RWPE1 (cell line): Measurements from ENCODE around the gene SNORC.
A peak's percentile ranks its signal among the peaks of the same experiment; 100 is the strongest.

ENCODE experiments used
- CTCF ChIA-PET: fragments of 350-600 bp; sonication (Branson Sonifier 250); formaldehyde crosslinking; extraction: SDS; loops from one replicate; lab custom pipeline; 2021; lab: Yijun Ruan, JAX
- POLR2A ChIA-PET: fragments of 400-600 bp; formaldehyde crosslinking; extraction: SDS; loops from one replicate; lab custom pipeline; 2020; ENCODE audit warnings: antibody characterized with exemption; ENCODE audit not compliant: low non-redundant PET; lab: Yijun Ruan, JAX
- DNase-seq: peaks from one replicate; pipeline ENCODE4 v3.0.0; 2012; ENCODE audit warnings: low spot score
- H3K27ac ChIP-seq: fragments of 450-650 bp; 2 replicates; pipeline ENCODE4 v1.5.1; 2017
- TF ChIP-seq, protein P1 (sequence below): fragments of 450-650 bp; conservative IDR thresholded peaks from 2 replicates; pipeline ENCODE4 v1.5.1; 2017; ENCODE audit warnings: low read depth, mild to moderate bottlenecking

The SNORC gene

DNA sequence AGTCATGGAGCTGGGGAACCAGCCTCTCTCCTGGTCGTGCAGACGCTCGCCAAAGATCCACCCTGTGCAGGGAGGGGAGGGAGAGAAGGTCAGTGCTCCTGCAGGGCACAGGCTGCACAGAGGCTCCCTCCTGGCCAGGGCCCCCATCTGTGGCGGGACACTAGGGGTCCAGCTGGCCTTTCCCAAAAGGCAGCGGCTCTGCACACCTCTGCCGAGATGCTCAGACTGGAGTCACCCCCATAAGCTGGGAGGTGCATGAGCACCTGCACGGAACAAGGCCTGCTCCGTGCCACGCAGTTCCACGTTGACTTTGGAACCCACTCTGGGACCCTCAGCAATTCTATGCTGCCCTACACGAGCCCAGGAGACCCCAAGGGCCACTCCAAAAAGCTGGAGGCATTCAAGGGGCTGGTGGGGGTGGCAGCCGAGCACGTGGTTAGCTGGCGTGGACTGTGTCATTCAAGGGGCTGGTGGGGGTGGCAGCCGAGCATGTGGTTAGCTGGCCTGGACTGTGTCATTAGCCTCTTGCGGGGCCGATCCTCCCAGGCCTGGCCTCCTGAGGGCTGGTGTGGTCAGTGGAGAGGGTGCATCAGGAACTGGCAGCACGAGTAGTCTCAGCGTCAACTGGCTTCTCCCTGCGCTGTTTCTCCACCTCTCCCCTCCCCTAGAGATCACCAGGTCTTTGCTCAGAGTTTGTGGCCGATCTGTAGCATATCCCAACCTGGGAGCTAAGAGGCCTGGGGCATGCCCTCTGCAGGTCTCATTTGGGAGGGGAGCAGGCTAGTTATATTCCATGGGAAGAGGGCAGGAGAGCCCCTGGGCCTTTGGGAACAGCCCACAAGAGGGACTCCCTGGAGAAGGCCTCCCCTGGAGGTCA lies 9.8 kb downstream of the SNORC start:
- POLR2A ChIA-PET = no interaction called here
- TF ChIP-seq, protein P1, sequence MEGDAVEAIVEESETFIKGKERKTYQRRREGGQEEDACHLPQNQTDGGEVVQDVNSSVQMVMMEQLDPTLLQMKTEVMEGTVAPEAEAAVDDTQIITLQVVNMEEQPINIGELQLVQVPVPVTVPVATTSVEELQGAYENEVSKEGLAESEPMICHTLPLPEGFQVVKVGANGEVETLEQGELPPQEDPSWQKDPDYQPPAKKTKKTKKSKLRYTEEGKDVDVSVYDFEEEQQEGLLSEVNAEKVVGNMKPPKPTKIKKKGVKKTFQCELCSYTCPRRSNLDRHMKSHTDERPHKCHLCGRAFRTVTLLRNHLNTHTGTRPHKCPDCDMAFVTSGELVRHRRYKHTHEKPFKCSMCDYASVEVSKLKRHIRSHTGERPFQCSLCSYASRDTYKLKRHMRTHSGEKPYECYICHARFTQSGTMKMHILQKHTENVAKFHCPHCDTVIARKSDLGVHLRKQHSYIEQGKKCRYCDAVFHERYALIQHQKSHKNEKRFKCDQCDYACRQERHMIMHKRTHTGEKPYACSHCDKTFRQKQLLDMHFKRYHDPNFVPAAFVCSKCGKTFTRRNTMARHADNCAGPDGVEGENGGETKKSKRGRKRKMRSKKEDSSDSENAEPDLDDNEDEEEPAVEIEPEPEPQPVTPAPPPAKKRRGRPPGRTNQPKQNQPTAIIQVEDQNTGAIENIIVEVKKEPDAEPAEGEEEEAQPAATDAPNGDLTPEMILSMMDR = no peak
- peak overlapping the region; percentile 72 for H3K27ac ChIP-seq
- no peak for DNase-seq
- CTCF ChIA-PET = no interaction called here

DNA sequence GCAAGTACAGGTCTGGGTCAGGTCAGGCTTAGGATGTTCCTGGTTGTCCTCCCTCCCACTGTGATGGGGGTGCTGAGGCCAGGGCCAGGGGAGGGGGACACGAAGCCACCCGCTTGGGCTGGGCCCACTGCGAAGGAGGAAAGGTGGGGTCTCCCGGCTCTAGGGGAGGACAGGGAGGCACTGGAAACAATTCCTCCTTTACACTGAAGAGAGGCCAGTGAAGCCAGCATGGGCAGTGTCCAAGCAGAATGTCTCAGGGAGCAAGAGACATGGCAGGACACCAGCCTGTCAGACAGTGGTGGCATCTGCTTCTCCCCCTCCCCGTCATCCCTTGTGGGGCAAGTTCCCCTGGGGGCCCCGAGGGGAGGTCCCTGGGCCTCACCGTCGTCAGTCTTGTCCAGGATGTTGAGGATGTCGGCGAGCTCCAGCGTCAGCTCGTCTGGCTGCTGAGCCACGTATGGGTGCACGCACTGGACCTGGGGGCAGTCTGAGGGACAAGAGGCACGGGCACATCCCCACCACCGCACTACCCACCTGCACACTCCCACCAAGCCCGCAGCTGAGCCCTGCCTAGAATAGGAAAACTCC lies 10.8 kb downstream of the SNORC start:
- H3K27ac ChIP-seq = peak overlapping the region; percentile 40; the same call in 1 of the 2 replicates
- ChIA-PET POLR2A (no interaction called here), CTCF (no interaction called here)
- TF ChIP-seq, protein P1 = no peak
- DNase-seq = no peak

DNA sequence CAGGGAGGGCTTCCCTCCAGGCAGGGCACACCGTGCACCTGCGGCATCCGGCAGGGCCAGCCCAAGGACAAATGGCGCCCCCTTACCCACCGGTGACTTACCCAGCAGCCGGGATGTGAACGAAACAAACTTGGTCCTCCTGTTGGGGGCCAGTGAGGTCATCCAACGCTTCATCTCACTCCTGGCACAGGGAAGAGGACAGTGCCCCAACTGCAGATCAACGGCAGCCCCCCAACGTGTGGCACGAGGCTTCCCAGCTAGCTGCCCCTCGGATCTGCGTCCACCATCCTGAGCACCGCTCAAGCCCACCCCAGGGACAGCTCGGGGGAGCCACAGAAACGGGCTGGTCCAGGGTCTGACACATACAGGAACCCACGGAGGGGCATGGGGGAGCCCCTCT lies 12.0 kb downstream of the SNORC start:
- no peak for DNase-seq
- POLR2A ChIA-PET = no interaction called here
- TF ChIP-seq, protein P1 = no peak
- CTCF ChIA-PET = no interaction called here
- peak overlapping the region; percentile 40; the same call in 1 of the 2 replicates for H3K27ac ChIP-seq

DNA sequence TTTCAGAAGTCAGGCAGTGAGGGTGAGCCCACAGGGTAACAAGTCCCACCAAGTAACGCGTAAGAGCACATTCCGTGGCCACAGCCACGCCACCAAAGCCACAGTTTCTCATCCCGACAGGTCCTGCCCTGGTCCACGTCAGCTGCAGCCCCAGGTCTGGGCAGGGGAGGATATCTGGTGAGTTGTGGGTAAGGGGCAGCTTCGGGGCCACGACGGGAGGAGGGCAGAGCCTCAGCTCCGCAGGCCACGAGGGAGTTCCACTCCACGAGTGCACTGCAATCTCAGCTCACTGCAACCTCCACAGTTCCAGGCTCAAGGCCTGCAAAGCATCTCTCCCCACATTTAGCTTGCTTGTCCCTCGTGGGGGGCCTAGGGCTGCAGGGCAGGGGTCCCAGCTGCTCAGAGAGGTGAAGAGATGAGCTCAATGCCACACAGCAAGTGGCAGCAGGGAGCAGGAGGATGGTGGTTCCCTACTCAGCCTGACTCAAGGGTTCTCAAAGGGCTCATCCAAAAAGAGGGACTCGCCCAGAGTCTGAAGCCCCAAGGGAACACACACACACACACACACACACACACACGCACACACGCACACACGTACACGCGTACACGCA lies 12.5 kb downstream of the SNORC start:
- DNase-seq = no peak
- CTCF ChIA-PET = no interaction called here

DNA sequence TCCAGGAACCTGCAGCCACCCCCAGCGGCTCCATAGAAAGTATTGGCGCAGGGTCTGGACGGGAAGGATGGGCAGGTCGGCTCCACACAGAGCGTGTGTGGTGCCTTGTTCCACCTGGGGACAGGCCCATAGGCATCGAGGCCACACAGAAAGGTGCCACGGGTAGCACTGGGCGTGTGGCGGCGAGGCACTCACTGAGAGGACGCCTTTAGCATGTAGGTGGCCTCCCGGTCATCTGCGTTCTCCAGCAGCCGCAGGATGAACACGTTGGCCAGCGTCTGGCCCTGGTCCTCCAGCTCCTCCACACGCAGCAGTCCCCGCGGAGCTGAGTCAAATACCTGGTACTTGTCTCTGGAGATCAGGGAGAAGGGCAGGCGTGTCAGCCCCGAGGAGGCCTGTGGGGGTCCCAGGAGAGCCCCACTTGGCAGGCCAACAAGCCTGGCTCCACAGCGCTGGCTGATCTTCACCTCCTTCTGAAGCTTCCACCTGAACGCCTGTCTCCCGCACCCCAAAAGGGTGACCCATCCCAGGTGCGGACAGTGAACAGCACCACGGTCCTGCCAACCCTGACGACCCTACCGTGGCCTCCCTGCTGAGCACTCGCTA lies 13.2 kb downstream of the SNORC start:
- H3K27ac ChIP-seq = no peak overlapping the region
- TF ChIP-seq, protein P1 = no peak
- ChIA-PET POLR2A (no interaction called here), CTCF (no interaction called here)
- no peak for DNase-seq

More for the DNA sequence above, 12.5 kb downstream of the SNORC start:
- TF ChIP-seq, protein P1 = no peak
- no peak overlapping the region for H3K27ac ChIP-seq
- POLR2A ChIA-PET = no interaction called here

DNA sequence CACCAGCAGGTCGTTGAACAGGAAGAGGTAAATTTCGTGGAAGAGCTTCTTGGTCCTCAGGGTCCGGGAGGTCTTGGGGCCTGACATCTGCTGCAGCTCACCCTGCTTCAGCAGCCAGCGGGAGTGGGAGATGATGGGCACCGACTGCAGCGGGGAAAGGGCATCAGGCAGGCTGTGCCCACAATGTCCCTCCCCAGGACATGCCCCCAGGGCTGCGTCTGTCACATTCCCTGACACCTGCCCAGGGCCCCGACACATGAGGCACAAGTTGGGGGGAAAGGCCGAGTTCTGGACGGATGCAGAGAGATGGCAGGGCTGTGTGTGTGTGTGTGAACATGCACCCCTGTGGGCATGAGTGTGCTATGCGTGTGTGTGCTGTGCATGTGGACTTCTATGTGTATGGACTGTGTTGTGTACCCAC lies 13.9 kb downstream of the SNORC start:
- TF ChIP-seq, protein P1 = no peak
- ChIA-PET CTCF (no interaction called here), POLR2A (no interaction called here)
- DNase-seq = no peak
- no peak overlapping the region for H3K27ac ChIP-seq
